SU-DHL-6 (cell line): ENCODE data around the gene LRRK1.

Experiments
- H2AFZ ChIP-seq: fragments of 200-600 bp; sonication (generic); 2 replicates; pipeline ENCODE4 v1.6.1; 2014; ENCODE audit warnings: low read depth, mild to moderate bottlenecking, moderate library complexity, mixed read lengths, antibody characterized with exemption, low read length; ENCODE audit not compliant: severe bottlenecking
- H3F3A ChIP-seq: fragments of 200-600 bp; shearing (Covaris generic); 2 replicates; pipeline ENCODE4 v1.6.0; 2016; ENCODE audit warnings: antibody characterized with exemption, mild to moderate bottlenecking; ENCODE audit not compliant: insufficient read depth
- H3K27ac ChIP-seq: fragments of 200-600 bp; sonication (generic); 2 replicates; pipeline ENCODE4 v1.5.1; 2016; ENCODE audit warnings: low read depth, mild to moderate bottlenecking, low read length, moderate library complexity, mixed read lengths
- H3K27me3 ChIP-seq: fragments of 200-600 bp; sonication (generic), shearing (Covaris generic); 2 replicates; pipeline ENCODE4 v1.6.0; 2014; ENCODE audit warnings: mild to moderate bottlenecking, low read length
- H3K36me3 ChIP-seq: fragments of 200-600 bp; sonication (generic); 2 replicates; pipeline ENCODE4 v1.6.1; 2014; ENCODE audit warnings: mild to moderate bottlenecking, low read length, mixed read lengths
- H3K4me2 ChIP-seq: fragments of 300-600, 200-600 bp; shearing (Covaris generic), sonication (generic); 2 replicates; pipeline ENCODE4 v1.6.0; 2014; ENCODE audit warnings: low read length, low read depth, mild to moderate bottlenecking; ENCODE audit not compliant: poor library complexity, severe bottlenecking
- H3K4me3 ChIP-seq: fragments of 200-600 bp; sonication (generic); 2 replicates; pipeline ENCODE4 v1.5.1; 2014; ENCODE audit warnings: antibody characterized with exemption, low read length, mild to moderate bottlenecking, mixed read lengths; ENCODE audit not compliant: insufficient read depth, poor library complexity, severe bottlenecking
- H3K79me2 ChIP-seq: fragments of 200-600 bp; sonication (generic); 2 replicates; pipeline ENCODE4 v1.6.1; 2014; ENCODE audit warnings: mild to moderate bottlenecking, low read length, moderate library complexity; ENCODE audit not compliant: insufficient read depth
- H3K9ac ChIP-seq: fragments of 200-600 bp; sonication (generic); 2 replicates; pipeline ENCODE4 v1.7.0; 2014; ENCODE audit warnings: mild to moderate bottlenecking, low read length
- H3K9me2 ChIP-seq: fragments of 200-600 bp; sonication (generic); replicated peaks from 2 replicates; pipeline ENCODE4 v1.6.1; 2014; ENCODE audit warnings: low read length; ENCODE audit not compliant: insufficient read depth
- H3K9me3 ChIP-seq: fragments of 200-600 bp; sonication (generic); 2 replicates; pipeline ENCODE4 v1.6.1; 2014; ENCODE audit warnings: low read length, mixed read lengths; ENCODE audit not compliant: insufficient read depth
- H4K20me1 ChIP-seq: fragments of 200-600 bp; sonication (generic); 2 replicates; pipeline ENCODE4 v1.6.1; 2014; ENCODE audit warnings: low read depth, mild to moderate bottlenecking, antibody characterized with exemption, low read length, moderate library complexity, mixed read lengths
- CTCF ChIP-seq: fragments of 200-600 bp; sonication (generic); IDR thresholded peaks from one replicate; pipeline ENCODE4 v1.5.1; 2017; ENCODE audit warnings: antibody characterized with exemption, mild to moderate bottlenecking, low read length, moderate library complexity; ENCODE audit not compliant: insufficient read depth, poor library complexity, severe bottlenecking
- EZH2phosphoT487 ChIP-seq: fragments of 200-600 bp; sonication (generic), shearing (Covaris generic); conservative IDR thresholded peaks from 2 replicates; pipeline ENCODE4 v1.6.1; 2018; ENCODE audit warnings: mild to moderate bottlenecking, antibody characterized with exemption, low read length, moderate library complexity, mixed read lengths

LRRK1 gene

GRCh38 chr15:101043911-101044624, 124.9 kb downstream of the LRRK1 start:
- H3K4me2 ChIP-seq = no peak overlapping the region
- no peaks in the 10 kb centered on the region for H3K9me3 ChIP-seq
- peaks cover 8% of the 10 kb centered on the region; the same call in 1 of the 2 replicates for H3K79me2 ChIP-seq
- H3K27ac ChIP-seq = no peak overlapping the region
- no peak overlapping the region for H3K4me3 ChIP-seq
- H3K9ac ChIP-seq = no peak overlapping the region
- no peaks in the 10 kb centered on the region for H3K27me3 ChIP-seq
- peaks cover 24% of the 10 kb centered on the region; the same call in 1 of the 2 replicates for H3F3A ChIP-seq
- peaks cover 45% of the 10 kb centered on the region for H3K36me3 ChIP-seq
- no peaks in the 10 kb centered on the region for H3K9me2 ChIP-seq
- peaks cover 21% of the 10 kb centered on the region; the same call in 1 of the 2 replicates for H4K20me1 ChIP-seq
- TF ChIP-seq EZH2phosphoT487 (no peak), CTCF (no peak)
- no peak overlapping the region for H2AFZ ChIP-seq

- no peak overlapping the region for H3K27ac ChIP-seq
- no peaks in the 10 kb centered on the region for H3K9me2 ChIP-seq
- peaks cover 3% of the 10 kb centered on the region; the same call in 1 of the 2 replicates for H3K79me2 ChIP-seq
- H3K36me3 ChIP-seq = peaks cover 38% of the 10 kb centered on the region
- H3K9ac ChIP-seq = no peak overlapping the region
- H3F3A ChIP-seq = peaks cover 17% of the 10 kb centered on the region; the same call in 1 of the 2 replicates
- no peak overlapping the region for H3K4me2 ChIP-seq
- H3K27me3 ChIP-seq = no peaks in the 10 kb centered on the region
- no peak overlapping the region for H2AFZ ChIP-seq
- no peak for TF ChIP-seq CTCF
- TF ChIP-seq EZH2phosphoT487 = no peak
- no peaks in the 10 kb centered on the region for H3K9me3 ChIP-seq
- H4K20me1 ChIP-seq = peaks cover 19% of the 10 kb centered on the region; the same call in 1 of the 2 replicates
- no peak overlapping the region for H3K4me3 ChIP-seq
These were observed 125.6 kb downstream of the LRRK1 start for GRCh38 chr15:101044625-101045235.

- peaks cover 33% of the 10 kb centered on the region for H3K36me3 ChIP-seq
- no peak overlapping the region for H3K27ac ChIP-seq
- peaks cover 3% of the 10 kb centered on the region; the same call in 1 of the 2 replicates for H3K79me2 ChIP-seq
- TF ChIP-seq EZH2phosphoT487 (no peak), CTCF (no peak)
- peaks cover 12% of the 10 kb centered on the region; the same call in 1 of the 2 replicates for H3F3A ChIP-seq
- no peak overlapping the region for H2AFZ ChIP-seq
- H3K27me3 ChIP-seq = no peaks in the 10 kb centered on the region
- H3K4me2 ChIP-seq = no peak overlapping the region
- no peaks in the 10 kb centered on the region for H3K9me3 ChIP-seq
- H3K9ac ChIP-seq = no peak overlapping the region
- H3K9me2 ChIP-seq = no peaks in the 10 kb centered on the region
- H3K4me3 ChIP-seq = no peak overlapping the region
- H4K20me1 ChIP-seq = peaks cover 15% of the 10 kb centered on the region; the same call in 1 of the 2 replicates
These were observed 126.1 kb downstream of the LRRK1 start for GRCh38 chr15:101045236-101045646.
